ENCODE results near the gene WIZ. TPM values are rescaled to one million over a fixed set of nuclear protein-coding genes. Genes with fewer than 3 reads are reported as not detected.

WIZ gene
- polyA plus RNA-seq, 1 donor (not counting 4 experiments of a cell fraction or from before 2014, with no cell fraction given): 5.1 TPM

- H3K27ac ChIP-seq (ENCODE audit: control insufficient read depth, insufficient read depth, low read length): no peak overlapping the region
- peaks cover 33 to 36% of the 10 kb centered on the region in 2 experiments for H3K36me3 ChIP-seq (ENCODE audit: control insufficient read depth in 2 of 2, extremely low read depth in 1 of 2, insufficient read depth in 2 of 2, low read length in 2 of 2)
- peaks cover 7% of the 10 kb centered on the region for H4K20me1 ChIP-seq (ENCODE audit: control insufficient read depth, extremely low read depth, insufficient read depth, low read length)
- H2AFZ ChIP-seq (ENCODE audit: control insufficient read depth, low read length): no peak overlapping the region
- H3K79me2 ChIP-seq (ENCODE audit: control insufficient read depth, insufficient read depth, low read length): peaks cover 86% of the 10 kb centered on the region
- dilution Hi-C loops (cut with MboI; ENCODE audit: extremely low pct_ligation_motif_present, low sequenced_read_pairs): no loop called here
- no peaks in the 10 kb centered on the region for H3K27me3 ChIP-seq (ENCODE audit: control insufficient read depth, extremely low read depth, insufficient read depth, low read length)
- no peaks in the 10 kb centered on the region for H3K9me1 ChIP-seq (ENCODE audit: control insufficient read depth, extremely low read depth, insufficient read depth, low read length)
- no peak for DNase-seq (ENCODE audit: low read depth, low spot score)
- H3K4me3 ChIP-seq (ENCODE audit: control insufficient read depth in 2 of 3, extremely low read depth in 1 of 3, insufficient read depth in 2 of 3, low read depth in 1 of 3, low read length in 3 of 3): no peak overlapping the region
- H3K9me3 ChIP-seq (ENCODE audit: control insufficient read depth, low read depth, low read length): no peaks in the 10 kb centered on the region
- FAIRE-seq: no peak
- TF ChIP-seq CTCF (optimal IDR thresholded peaks at IDR 0.05 in 1 of 3, IDR thresholded peaks at IDR 0.05 in 1 of 3, conservative IDR thresholded peaks at IDR 0.05 in 1 of 3; ENCODE audit: extremely low read depth in 1 of 3, insufficient read depth in 2 of 3, low read length in 3 of 3): no peak
- TF ChIP-seq EZH2 (IDR thresholded peaks at IDR 0.05; ENCODE audit: low read length): no peak
- H3K4me2 ChIP-seq (ENCODE audit: control insufficient read depth, extremely low read depth, insufficient read depth, low read depth, low read length): no peak overlapping the region
- no peak overlapping the region for H3K9ac ChIP-seq (ENCODE audit: control insufficient read depth, extremely low read depth, insufficient read depth, low read length)
- H3K4me1 ChIP-seq (ENCODE audit: control insufficient read depth, extremely low read depth, insufficient read depth, low read length): peaks cover 7% of the 10 kb centered on the region
Observed at GRCh38 chr19:15404780-15405211, 45.0 kb downstream of the WIZ start.

- Histone ChIP-seq H3K79me2 (ENCODE audit: control insufficient read depth, insufficient read depth, low read length) (peaks cover 80% of the 10 kb centered on the region), H4K20me1 (ENCODE audit: control insufficient read depth, extremely low read depth, insufficient read depth, low read length) (peaks cover 7% of the 10 kb centered on the region), H3K9me3 (ENCODE audit: control insufficient read depth, low read depth, low read length) (no peaks in the 10 kb centered on the region), H3K4me3 (ENCODE audit: control insufficient read depth in 2 of 3, extremely low read depth in 1 of 3, insufficient read depth in 2 of 3, low read depth in 1 of 3, low read length in 3 of 3) (no peak overlapping the region), H3K27me3 (ENCODE audit: control insufficient read depth, extremely low read depth, insufficient read depth, low read length) (no peaks in the 10 kb centered on the region), H3K36me3 (ENCODE audit: control insufficient read depth in 2 of 2, extremely low read depth in 1 of 2, insufficient read depth in 2 of 2, low read length in 2 of 2) (peaks cover 34 to 39% of the 10 kb centered on the region in 2 experiments), H3K9ac (ENCODE audit: control insufficient read depth, extremely low read depth, insufficient read depth, low read length) (no peak overlapping the region), H3K4me2 (ENCODE audit: control insufficient read depth, extremely low read depth, insufficient read depth, low read depth, low read length) (no peak overlapping the region), H2AFZ (ENCODE audit: control insufficient read depth, low read length) (no peak overlapping the region), H3K27ac (ENCODE audit: control insufficient read depth, insufficient read depth, low read length) (no peak overlapping the region), H3K9me1 (ENCODE audit: control insufficient read depth, extremely low read depth, insufficient read depth, low read length) (no peaks in the 10 kb centered on the region), H3K4me1 (ENCODE audit: control insufficient read depth, extremely low read depth, insufficient read depth, low read length) (peaks cover 7% of the 10 kb centered on the region)
- dilution Hi-C loops (cut with MboI; ENCODE audit: extremely low pct_ligation_motif_present, low sequenced_read_pairs): no loop called here
- no peak for TF ChIP-seq CTCF (optimal IDR thresholded peaks at IDR 0.05 in 1 of 3, IDR thresholded peaks at IDR 0.05 in 1 of 3, conservative IDR thresholded peaks at IDR 0.05 in 1 of 3; ENCODE audit: extremely low read depth in 1 of 3, insufficient read depth in 2 of 3, low read length in 3 of 3)
- no peak for TF ChIP-seq EZH2 (IDR thresholded peaks at IDR 0.05; ENCODE audit: low read length)
- FAIRE-seq (no peak), DNase-seq (ENCODE audit: low read depth, low spot score) (no peak)
Observed at GRCh38 chr19:15404097-15404779, 45.5 kb downstream of the WIZ start.
